Tibial artery (tissue), 4 donors: ENCODE results near the gene LPGAT1.

Experiments used
- DNase-seq, 2 donors: peaks; one replicate each; pipeline ENCODE4 v3.0.0-alpha.2; 2019
- H3K27ac ChIP-seq, 2 donors: fragments of 200-600 bp; sonication (generic) in 1 of 2; 1 replicate in 1 of 2; 2 replicates in 1 of 2; pipeline ENCODE4 v1.5.1; 2018 to 2019; ENCODE audit warnings: mild to moderate bottlenecking in 1 of 2
- H3K27me3 ChIP-seq, 2 donors: fragments of 200-600 bp; sonication (generic) in 1 of 2; one replicate each; pipeline versions ENCODE4 v1.5.1 to v1.6.0; 2016 to 2019
- H3K36me3 ChIP-seq, 3 donors: fragments of 200-600 bp; sonication (generic) in 2 of 3; one replicate each; pipeline ENCODE4 v1.5.1; 2016 to 2019; ENCODE audit warnings: mild to moderate bottlenecking in 2 of 3
- H3K4me1 ChIP-seq, 4 donors: fragments of 200-600 bp; sonication (generic) in 2 of 4; 1 replicate in 3 of 4; 2 replicates in 1 of 4; pipeline ENCODE4 v1.5.1; 2016 to 2019
- H3K4me3 ChIP-seq, 2 donors: fragments of 200-600 bp; sonication (generic) in 1 of 2; 1 replicate in 1 of 2; 2 replicates in 1 of 2; pipeline ENCODE4 v1.5.1; 2018 to 2019; ENCODE audit warnings: mild to moderate bottlenecking in 2 of 2
- H3K9me3 ChIP-seq, 3 donors: fragments of 200-600 bp; sonication (generic) in 1 of 3; one replicate each; pipeline ENCODE4 v1.5.1; 2016 to 2019
- CTCF ChIP-seq, 2 experiments: fragments of 200-600 bp in 1 of 2; fragments of 450-650 bp in 1 of 2; IDR thresholded peaks; one replicate each; pipeline ENCODE4 v1.5.1; 2017 to 2019; ENCODE audit warnings: antibody characterized with exemption in 2 of 2, mild to moderate bottlenecking in 1 of 2, moderate library complexity in 1 of 2
- intact Hi-C: fragments of 100-400 bp; cut with DNase I; formaldehyde crosslinking; loops from one replicate; pipeline ENCODE4 v1.15.0; 2023; ENCODE audit warnings: low total_unique reads

LPGAT1 gene

DNA sequence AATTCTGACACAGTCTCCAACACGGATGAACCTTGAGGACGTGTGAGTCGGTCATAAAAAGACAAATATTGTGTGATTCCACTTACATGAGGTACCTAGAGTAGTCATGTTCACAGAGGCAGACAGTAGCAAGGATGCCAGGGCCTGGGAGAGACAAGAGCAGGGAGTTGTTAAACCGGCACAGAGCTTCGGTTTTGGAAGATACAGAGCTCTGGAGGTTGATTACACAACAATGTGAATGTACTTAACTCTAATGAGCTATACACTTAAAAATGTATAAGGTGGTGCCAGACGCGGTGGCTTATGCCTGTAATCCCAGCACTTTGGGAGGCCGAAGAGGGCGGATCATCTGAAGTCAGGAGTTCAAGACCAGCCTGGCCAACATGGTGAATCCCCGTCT, 117.3 kb downstream of the LPGAT1 start:
- Histone ChIP-seq H3K4me3 (no peak overlapping the region), H3K27ac (no peak overlapping the region), H3K36me3 (no peaks in the 10 kb centered on the region), H3K9me3 (no peaks in the 10 kb centered on the region), H3K4me1 (no peaks in the 10 kb centered on the region), H3K27me3 (no peaks in the 10 kb centered on the region)
- no peak for DNase-seq
- TF ChIP-seq CTCF (IDR thresholded peaks at IDR 0.05): no peak
- intact Hi-C loops: no loop called here

- Histone ChIP-seq H3K9me3 (no peaks in the 10 kb centered on the region), H3K27ac (no peak overlapping the region), H3K36me3 (no peaks in the 10 kb centered on the region), H3K4me3 (no peak overlapping the region), H3K4me1 (no peaks in the 10 kb centered on the region), H3K27me3 (no peaks in the 10 kb centered on the region)
- no peak for DNase-seq
- TF ChIP-seq CTCF (IDR thresholded peaks at IDR 0.05): no peak
- intact Hi-C loops: no loop called here
These were observed 119.3 kb downstream of the LPGAT1 start for GRCh38 chr1:211711315-211711705.

DNA sequence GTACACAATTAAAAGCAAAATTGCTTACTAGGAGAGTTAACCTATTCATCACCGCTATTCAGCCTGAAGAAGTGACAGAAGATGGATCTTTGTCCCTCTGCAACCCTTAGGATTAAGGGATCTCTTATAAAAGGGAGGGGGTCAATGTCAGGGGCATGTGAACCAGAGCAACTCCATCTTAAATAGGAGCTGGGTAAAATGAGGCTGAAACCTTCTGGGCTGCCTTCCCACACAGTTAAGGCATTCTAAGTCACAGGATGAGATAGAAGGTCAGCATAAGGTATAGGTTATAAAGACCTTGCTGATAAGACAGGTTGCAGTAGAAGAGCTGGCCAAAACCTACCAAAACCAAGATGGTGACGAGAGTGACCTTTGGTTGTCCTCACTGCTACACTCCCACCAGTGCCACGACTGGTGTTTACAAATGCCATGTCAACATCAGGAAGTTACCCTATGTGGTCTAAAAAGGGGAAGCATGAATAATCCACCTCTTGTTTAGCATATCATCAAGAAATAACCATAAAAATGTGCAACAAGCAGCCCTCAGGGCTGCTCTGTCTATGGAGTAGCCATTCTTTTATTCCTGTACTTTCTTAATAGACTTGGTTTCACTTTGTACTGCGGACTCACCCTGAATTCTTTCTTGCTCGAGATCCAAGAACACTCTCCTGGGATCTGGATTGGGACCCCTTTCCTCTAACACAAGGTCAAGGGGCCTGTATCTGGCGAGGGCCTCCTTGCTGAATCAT, 119.8 kb downstream of the LPGAT1 start:
- no peak overlapping the region for H3K4me3 ChIP-seq
- H3K9me3 ChIP-seq: no peaks in the 10 kb centered on the region
- H3K27ac ChIP-seq: no peak overlapping the region
- DNase-seq: no peak
- no peaks in the 10 kb centered on the region for H3K27me3 ChIP-seq
- no peak for TF ChIP-seq CTCF (IDR thresholded peaks at IDR 0.05)
- no peaks in the 10 kb centered on the region for H3K4me1 ChIP-seq
- intact Hi-C loops: no loop called here
- H3K36me3 ChIP-seq: no peaks in the 10 kb centered on the region

- Histone ChIP-seq H3K4me3 (no peak overlapping the region), H3K9me3 (no peaks in the 10 kb centered on the region), H3K36me3 (no peaks in the 10 kb centered on the region), H3K27me3 (no peaks in the 10 kb centered on the region), H3K4me1 (no peaks in the 10 kb centered on the region), H3K27ac (no peak overlapping the region)
- TF ChIP-seq CTCF (IDR thresholded peaks at IDR 0.05): no peak
- DNase-seq: no peak
- intact Hi-C loops: no loop called here
These were observed 121.6 kb downstream of the LPGAT1 start for GRCh38 chr1:211708926-211709325.

GRCh38 chr1:211708006-211708405, 122.6 kb downstream of the LPGAT1 start:
- Histone ChIP-seq H3K4me1 (no peaks in the 10 kb centered on the region), H3K27ac (no peak overlapping the region), H3K36me3 (no peaks in the 10 kb centered on the region), H3K4me3 (no peak overlapping the region), H3K27me3 (no peaks in the 10 kb centered on the region), H3K9me3 (no peaks in the 10 kb centered on the region)
- intact Hi-C loops: no loop called here
- no peak for TF ChIP-seq CTCF (IDR thresholded peaks at IDR 0.05)
- no peak for DNase-seq
